Midbrain (tissue), 1 donor: ENCODE measurements around the gene RC3H2.

Experiments
- DNase-seq: peaks from one replicate; lab custom pipeline; 2025; lab: John Stamatoyannopoulos, UW

Gene RC3H2

GRCh38 chr9:122800066-122801060, 104.8 kb downstream of the RC3H2 start, which contains the start of gene OR1K1:
Gene OR1K1 (plus strand): TSS chr9:122800123. CDS start chr9:122800123, 0 bp downstream.
- no peak for DNase-seq

DNA sequence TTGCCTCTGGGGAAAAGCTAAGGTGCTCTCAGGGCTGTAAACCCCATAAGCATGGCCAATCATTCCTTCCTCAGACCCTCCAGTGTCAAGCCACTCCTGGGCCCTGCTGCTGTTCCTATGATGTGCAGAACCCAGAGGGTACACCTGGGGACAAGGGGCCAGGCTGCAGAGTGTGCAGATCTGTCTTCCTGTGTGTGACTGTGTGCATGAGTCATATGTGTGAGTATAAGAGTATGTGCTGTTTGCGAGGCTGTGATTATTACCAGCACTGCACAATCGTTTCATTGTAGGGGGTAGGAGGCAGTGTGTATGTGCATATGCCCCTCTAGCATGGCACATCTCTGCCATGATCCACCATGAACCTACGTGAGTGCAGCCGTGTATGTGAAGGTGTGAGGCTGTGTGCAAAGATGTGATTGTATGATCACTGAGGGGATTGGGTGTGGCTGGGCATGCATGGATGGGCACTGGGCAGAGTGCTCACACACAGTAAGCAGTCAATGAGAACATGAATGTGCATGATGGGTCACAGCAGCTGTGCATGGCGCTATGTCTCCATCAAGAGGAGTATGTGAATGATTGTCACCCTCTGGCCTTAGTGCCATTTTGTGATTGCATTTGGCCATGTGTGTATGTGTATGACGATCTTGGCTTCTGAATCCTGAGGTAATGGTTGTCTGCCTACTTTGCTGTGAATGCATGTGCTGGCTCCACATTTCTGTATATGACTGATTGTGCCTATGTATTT, 107.7 kb downstream of the RC3H2 start:
- no peak for DNase-seq
